NCI-H2029 treated with DMSO at 0.1 percent for 48 hours (cell line): ENCODE measurements around the gene TGFB2.

ENCODE experiments used
- DNase-seq: peaks from one replicate; lab custom pipeline; 2025; lab: John Stamatoyannopoulos, UW

TGFB2 gene

GRCh38 chr1:218390618-218391017 lies 45.5 kb downstream of the TGFB2 start:
- DNase-seq, result peak; percentile 72

- DNase-seq, result no peak
These were observed 47.6 kb downstream of the TGFB2 start for GRCh38 chr1:218392780-218393179.

- DNase-seq, result peak; percentile 73
These were observed 49.3 kb downstream of the TGFB2 start for GRCh38 chr1:218394416-218394815.

- no peak for DNase-seq
These were observed 49.9 kb downstream of the TGFB2 start for GRCh38 chr1:218394989-218395388.

GRCh38 chr1:218395916-218396315 lies 50.8 kb downstream of the TGFB2 start:
- no peak for DNase-seq

- DNase-seq, result no peak
These were observed 52.7 kb downstream of the TGFB2 start for GRCh38 chr1:218397752-218398339.

- DNase-seq, result no peak
These were observed 55.5 kb downstream of the TGFB2 start for GRCh38 chr1:218400624-218401023.

- no peak for DNase-seq
These were observed 56.4 kb downstream of the TGFB2 start for GRCh38 chr1:218401441-218401997.

GRCh38 chr1:218401998-218402785 lies 57.1 kb downstream of the TGFB2 start:
- DNase-seq, result peak; percentile 66

GRCh38 chr1:218402786-218403120 lies 57.6 kb downstream of the TGFB2 start:
- no peak for DNase-seq

GRCh38 chr1:218403300-218403699 lies 58.2 kb downstream of the TGFB2 start:
- DNase-seq, result no peak

GRCh38 chr1:218407630-218408029 lies 62.5 kb downstream of the TGFB2 start:
- no peak for DNase-seq

GRCh38 chr1:218408135-218408534 lies 63.0 kb downstream of the TGFB2 start:
- no peak for DNase-seq

- no peak for DNase-seq
These were observed 63.8 kb downstream of the TGFB2 start for GRCh38 chr1:218408942-218409341.

- DNase-seq, result no peak
These were observed 64.9 kb downstream of the TGFB2 start for GRCh38 chr1:218409946-218410510.

- DNase-seq, result no peak
These were observed 66.0 kb downstream of the TGFB2 start for GRCh38 chr1:218411101-218411500.

- no peak for DNase-seq
These were observed 67.0 kb downstream of the TGFB2 start for GRCh38 chr1:218412171-218412570.

- DNase-seq, result no peak
These were observed 68.0 kb downstream of the TGFB2 start for GRCh38 chr1:218413179-218413578.

GRCh38 chr1:218414060-218414728 lies 69.1 kb downstream of the TGFB2 start:
- DNase-seq, result no peak

- no peak for DNase-seq
These were observed 70.6 kb downstream of the TGFB2 start for GRCh38 chr1:218415726-218416125.

- DNase-seq, result no peak
These were observed 76.4 kb downstream of the TGFB2 start for GRCh38 chr1:218421531-218421930.

- no peak for DNase-seq
These were observed 79.4 kb downstream of the TGFB2 start for GRCh38 chr1:218424502-218424901.
